Right cardiac atrium (tissue), 5 donors: ENCODE measurements around the gene TRABD2B. TPM values are rescaled to one million over a fixed set of nuclear protein-coding genes. Genes with fewer than 3 reads are reported as not detected.

Source experiments
- ATAC-seq, 2 donors: fragments of 200-7000 bp; cut with Tn5 transposase; one replicate each; pipeline versions ENCODE4 v1.8.0 to v1.9.1; 2020; ENCODE audit warnings: moderate library complexity in 2 of 2, mild to moderate bottlenecking in 1 of 2
- DNase-seq, 3 donors: peaks; one replicate each; pipeline ENCODE4 v3.0.0-alpha.2; 2020
- H3K27ac ChIP-seq: one replicate; pipeline ENCODE4 v1.5.1; 2013; ENCODE audit warnings: mild to moderate bottlenecking, low read length, control low read depth, moderate library complexity
- H3K27me3 ChIP-seq: one replicate; pipeline ENCODE4 v1.6.1; 2013; ENCODE audit not compliant: control insufficient read depth, insufficient read depth
- H3K4me1 ChIP-seq: one replicate; pipeline ENCODE4 v1.6.1; 2013; ENCODE audit warnings: low read length; ENCODE audit not compliant: control insufficient read depth, insufficient read depth
- H3K4me3 ChIP-seq: one replicate; pipeline ENCODE4 v1.5.1; 2013; ENCODE audit warnings: low read length, control low read depth
- H3K9me3 ChIP-seq: one replicate; pipeline ENCODE4 v1.6.1; 2013; ENCODE audit warnings: low read length; ENCODE audit not compliant: control insufficient read depth
- WGBS: extraction: QIAGEN DNeasy Blood & Tissue Kit; methylation state at CpG from one replicate; pipeline ENCODE4 v1.1.7; 2013; 5-methylcytosine and 5-hydroxymethylcytosine counted together
- intact Hi-C, 4 donors: fragments of 100-400 bp; cut with DNase I; formaldehyde crosslinking; loops; one replicate each; pipeline versions ENCODE4 v1.11.0 to v1.14.0; 2022 to 2023
- polyA plus RNA-seq: library from polyadenylated mRNA; stranded (reverse); fragments of 200-250 nt; gene quantifications from one replicate; pipeline ENCODE4 v1.2.3, GENCODE V29; 2013
- total RNA-seq, 4 donors: library from RNA; stranded (reverse); fragmentation: NEBNext Ultra II Directional; extraction: Animal tissue kit (Norgen Biotek cat#: 25700); gene quantifications; one replicate each; pipeline ENCODE4 v1.2.1, GENCODE V29; 2021
- donor health status: healthy with polysubstance abuse.
- donor health status: DM: no; HTN: yes; CAD: no.
- donor health status: DM: no; HTN: no; CAD: no.
- donor health status: DM: no; HTN: yes; CAD: no; lungs with severe emphysema.
- donor health status: DM: yes; HTN: yes; CAD: no.

TRABD2B gene
- total and polyA plus RNA-seq, 5 donors = 6.7 to 23.7 (median 17.8) TPM

- Histone ChIP-seq H3K9me3 (no peaks in the 10 kb centered on the region), H3K4me1 (peaks cover 19% of the 10 kb centered on the region), H3K27me3 (no peaks in the 10 kb centered on the region), H3K27ac (no peak overlapping the region), H3K4me3 (no peak overlapping the region)
- no peak for DNase-seq
- 86% methylated on average over 4 of the region's 4 CpGs for WGBS
- intact Hi-C loops = no loop called here
- no peak for ATAC-seq
These were observed 126.7 kb downstream of the TRABD2B start for GRCh38 chr1:47870480-47870879.

- no peaks in the 10 kb centered on the region for H3K27me3 ChIP-seq
- 97% methylated on average over 5 of the region's 5 CpGs for WGBS
- H3K9me3 ChIP-seq = no peaks in the 10 kb centered on the region
- DNase-seq (no peak), ATAC-seq (no peak)
- H3K4me3 ChIP-seq = no peak overlapping the region
- intact Hi-C loops = no loop called here
- H3K4me1 ChIP-seq = peaks cover 19% of the 10 kb centered on the region
- no peak overlapping the region for H3K27ac ChIP-seq
These were observed 128.9 kb downstream of the TRABD2B start for GRCh38 chr1:47868348-47868676.

- Histone ChIP-seq H3K27ac (no peak overlapping the region), H3K4me3 (no peak overlapping the region), H3K27me3 (no peaks in the 10 kb centered on the region), H3K4me1 (peaks cover 19% of the 10 kb centered on the region), H3K9me3 (no peaks in the 10 kb centered on the region)
- DNase-seq = no peak
- WGBS = 64% methylated on average over 8 of the region's 8 CpGs
- no peak for ATAC-seq
- intact Hi-C loops = no loop called here
These were observed 129.5 kb downstream of the TRABD2B start for GRCh38 chr1:47867438-47868347.

- no peak overlapping the region for H3K4me3 ChIP-seq
- H3K9me3 ChIP-seq = no peaks in the 10 kb centered on the region
- H3K4me1 ChIP-seq = peaks cover 16% of the 10 kb centered on the region
- intact Hi-C loops = no loop called here
- H3K27me3 ChIP-seq = no peaks in the 10 kb centered on the region
- 60% methylated on average over 8 of the region's 8 CpGs for WGBS
- ATAC-seq (peak in 1 of 2 donors; percentile 31), DNase-seq (no peak)
- no peak overlapping the region for H3K27ac ChIP-seq
These were observed 130.4 kb downstream of the TRABD2B start for GRCh38 chr1:47866601-47867437.

GRCh38 chr1:47865881-47866535 is 131.2 kb downstream of the TRABD2B start:
- H3K27ac ChIP-seq = no peak overlapping the region
- peaks cover 11% of the 10 kb centered on the region for H3K4me1 ChIP-seq
- no peaks in the 10 kb centered on the region for H3K27me3 ChIP-seq
- no peak for DNase-seq
- intact Hi-C loops = no loop called here
- no peak for ATAC-seq
- no peak overlapping the region for H3K4me3 ChIP-seq
- 73% methylated on average over 6 of the region's 6 CpGs for WGBS
- no peaks in the 10 kb centered on the region for H3K9me3 ChIP-seq

GRCh38 chr1:47859092-47859743 is 138.0 kb downstream of the TRABD2B start:
- Histone ChIP-seq H3K27me3 (no peaks in the 10 kb centered on the region), H3K4me3 (no peak overlapping the region), H3K9me3 (no peaks in the 10 kb centered on the region), H3K4me1 (no peaks in the 10 kb centered on the region), H3K27ac (no peak overlapping the region)
- WGBS = 37% methylated on average over 3 of the region's 3 CpGs
- DNase-seq (no peak), ATAC-seq (no peak)
- intact Hi-C loops = no loop called here

- H3K27ac ChIP-seq = no peak overlapping the region
- no peaks in the 10 kb centered on the region for H3K27me3 ChIP-seq
- intact Hi-C loops = no loop called here
- H3K9me3 ChIP-seq = no peaks in the 10 kb centered on the region
- WGBS = 95% methylated on average over 4 of the region's 4 CpGs
- no peaks in the 10 kb centered on the region for H3K4me1 ChIP-seq
- no peak overlapping the region for H3K4me3 ChIP-seq
- no peak for DNase-seq
- ATAC-seq = no peak
These were observed 140.2 kb downstream of the TRABD2B start for GRCh38 chr1:47856996-47857395.

GRCh38 chr1:47855230-47855629 is 142.0 kb downstream of the TRABD2B start:
- ATAC-seq (no peak), DNase-seq (no peak)
- WGBS = 70% methylated on average over 4 of the region's 4 CpGs
- intact Hi-C loops = no loop called here
- Histone ChIP-seq H3K27me3 (no peaks in the 10 kb centered on the region), H3K4me3 (no peak overlapping the region), H3K4me1 (peaks cover 2% of the 10 kb centered on the region), H3K27ac (no peak overlapping the region), H3K9me3 (no peaks in the 10 kb centered on the region)

- no peak overlapping the region for H3K4me3 ChIP-seq
- no peaks in the 10 kb centered on the region for H3K27me3 ChIP-seq
- H3K4me1 ChIP-seq = peaks cover 2% of the 10 kb centered on the region
- intact Hi-C loops = no loop called here
- ATAC-seq = no peak
- 88% methylated on average over 2 of the region's 2 CpGs for WGBS
- DNase-seq = no peak
- no peak overlapping the region for H3K27ac ChIP-seq
- no peaks in the 10 kb centered on the region for H3K9me3 ChIP-seq
These were observed 142.5 kb downstream of the TRABD2B start for GRCh38 chr1:47854552-47855144.

- intact Hi-C loops = no loop called here
- no peaks in the 10 kb centered on the region for H3K27me3 ChIP-seq
- no peak overlapping the region for H3K27ac ChIP-seq
- H3K4me1 ChIP-seq = peaks cover 2% of the 10 kb centered on the region
- ATAC-seq (no peak), DNase-seq (no peak)
- 88% methylated on average over 2 of the region's 2 CpGs for WGBS
- no peak overlapping the region for H3K4me3 ChIP-seq
- no peaks in the 10 kb centered on the region for H3K9me3 ChIP-seq
These were observed 143.3 kb downstream of the TRABD2B start for GRCh38 chr1:47853852-47854251.
